LNCAP (cell line): ENCODE data around the gene ASPDH.
A peak's percentile ranks its signal among the peaks of the same experiment; 100 is the strongest.

Source experiments
- TF ChIP-seq, protein P1 (sequence below): fragments of 450-650 bp; IDR thresholded peaks from 2 replicates; pipeline ENCODE4 v1.5.1; 2017; ENCODE audit warnings: mild to moderate bottlenecking

The ASPDH gene

DNA sequence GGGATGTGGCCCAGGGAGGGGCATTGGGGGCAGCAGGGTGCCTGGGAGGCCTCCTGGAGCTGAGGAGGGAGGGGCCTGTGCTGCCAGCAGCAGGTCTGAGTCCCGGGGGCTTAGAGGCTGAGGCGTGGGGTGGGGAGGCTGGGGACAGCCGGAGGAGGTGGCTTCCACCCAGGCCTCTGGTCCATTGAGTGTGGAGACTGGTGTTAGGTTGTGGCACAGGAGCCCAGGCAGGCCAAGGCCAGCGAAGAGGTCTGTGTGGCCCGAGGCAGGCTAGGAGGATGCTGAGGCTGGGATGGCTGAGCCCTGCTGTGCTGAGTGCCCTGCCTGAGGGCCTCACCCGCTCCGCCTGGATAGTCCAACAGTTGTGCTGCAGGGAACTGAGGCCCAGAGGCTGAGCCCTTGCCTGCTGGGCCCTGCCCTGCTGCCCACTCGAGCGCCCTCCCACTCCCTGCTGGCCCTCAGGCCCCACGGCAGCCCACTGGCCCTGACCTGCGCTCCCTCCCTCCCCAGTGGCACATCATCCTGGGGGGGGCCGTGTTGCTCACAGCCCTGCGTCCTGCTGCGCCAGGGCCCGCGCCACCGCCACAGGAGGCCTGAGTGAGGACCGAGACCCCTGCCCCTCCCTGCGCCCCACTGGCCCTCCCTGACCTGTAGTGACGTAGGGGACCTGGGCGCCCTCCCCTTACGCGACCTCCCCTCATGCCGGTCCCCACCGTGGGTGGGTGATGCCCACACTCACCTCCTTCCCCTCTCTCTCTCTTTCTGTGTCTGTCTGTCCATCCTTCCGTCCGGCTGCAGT is 32.2 kb downstream of the ASPDH start:
- TF ChIP-seq, protein P1, sequence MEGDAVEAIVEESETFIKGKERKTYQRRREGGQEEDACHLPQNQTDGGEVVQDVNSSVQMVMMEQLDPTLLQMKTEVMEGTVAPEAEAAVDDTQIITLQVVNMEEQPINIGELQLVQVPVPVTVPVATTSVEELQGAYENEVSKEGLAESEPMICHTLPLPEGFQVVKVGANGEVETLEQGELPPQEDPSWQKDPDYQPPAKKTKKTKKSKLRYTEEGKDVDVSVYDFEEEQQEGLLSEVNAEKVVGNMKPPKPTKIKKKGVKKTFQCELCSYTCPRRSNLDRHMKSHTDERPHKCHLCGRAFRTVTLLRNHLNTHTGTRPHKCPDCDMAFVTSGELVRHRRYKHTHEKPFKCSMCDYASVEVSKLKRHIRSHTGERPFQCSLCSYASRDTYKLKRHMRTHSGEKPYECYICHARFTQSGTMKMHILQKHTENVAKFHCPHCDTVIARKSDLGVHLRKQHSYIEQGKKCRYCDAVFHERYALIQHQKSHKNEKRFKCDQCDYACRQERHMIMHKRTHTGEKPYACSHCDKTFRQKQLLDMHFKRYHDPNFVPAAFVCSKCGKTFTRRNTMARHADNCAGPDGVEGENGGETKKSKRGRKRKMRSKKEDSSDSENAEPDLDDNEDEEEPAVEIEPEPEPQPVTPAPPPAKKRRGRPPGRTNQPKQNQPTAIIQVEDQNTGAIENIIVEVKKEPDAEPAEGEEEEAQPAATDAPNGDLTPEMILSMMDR: no peak

DNA sequence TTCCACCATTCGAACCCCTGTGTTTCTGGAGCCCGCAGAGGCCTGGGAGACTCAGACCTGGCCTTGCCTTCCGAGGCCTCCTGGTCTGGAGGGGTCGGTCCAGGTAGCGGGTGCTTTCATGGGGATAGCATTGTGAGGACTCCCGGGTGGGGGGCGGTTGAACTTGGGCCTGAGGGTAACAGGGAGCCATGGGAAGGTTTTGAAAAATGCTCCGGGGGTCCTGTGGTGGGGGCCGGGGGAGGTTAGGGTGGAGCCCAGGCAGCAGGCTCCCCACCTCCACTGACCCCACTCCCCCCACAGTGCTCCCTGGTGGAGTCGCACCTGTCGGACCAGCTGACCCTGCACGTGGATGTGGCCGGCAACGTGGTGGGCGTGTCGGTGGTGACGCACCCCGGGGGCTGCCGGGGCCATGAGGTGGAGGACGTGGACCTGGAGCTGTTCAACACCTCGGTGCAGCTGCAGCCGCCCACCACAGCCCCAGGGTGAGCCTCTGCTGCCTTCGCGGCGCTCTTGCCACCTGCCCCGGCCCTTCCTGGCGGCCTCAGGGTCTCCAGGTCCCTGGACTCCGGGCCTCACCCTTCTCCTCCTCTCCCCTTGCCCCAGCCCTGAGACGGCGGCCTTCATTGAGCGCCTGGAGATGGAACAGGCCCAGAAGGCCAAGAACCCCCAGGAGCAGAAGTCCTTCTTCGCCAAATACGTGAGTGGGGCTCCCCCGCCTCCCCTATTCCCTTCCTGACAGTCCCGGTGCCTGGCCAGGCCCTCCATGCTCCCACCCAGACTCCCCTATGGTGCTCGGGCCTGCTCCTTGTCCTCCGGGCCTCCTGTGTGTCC is 33.2 kb downstream of the ASPDH start:
- TF ChIP-seq, protein P1: no peak

DNA sequence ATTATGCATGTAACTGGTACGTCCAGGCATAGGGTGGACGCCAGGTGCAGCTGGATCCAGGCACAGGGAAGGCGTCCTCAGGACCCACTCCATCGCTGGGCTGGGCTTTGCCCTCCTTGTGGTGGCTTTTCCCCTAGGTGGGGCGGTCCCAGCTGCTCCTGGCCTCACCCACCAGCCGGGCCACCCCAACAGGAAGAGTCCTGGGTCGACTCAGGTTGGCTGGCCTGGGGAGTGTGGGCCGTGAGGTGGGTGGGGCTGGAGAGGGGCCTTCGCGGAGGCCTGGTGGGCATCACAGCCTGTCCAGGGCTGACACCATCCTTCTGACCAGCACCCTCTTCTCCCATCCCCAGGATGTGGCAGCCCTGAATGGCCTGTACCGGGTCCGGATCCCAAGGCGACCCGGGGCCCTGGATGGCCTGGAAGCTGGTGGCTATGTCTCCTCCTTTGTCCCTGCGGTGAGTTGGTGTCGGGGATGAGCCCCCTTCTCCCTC is 33.9 kb downstream of the ASPDH start:
- TF ChIP-seq, protein P1: no peak

DNA sequence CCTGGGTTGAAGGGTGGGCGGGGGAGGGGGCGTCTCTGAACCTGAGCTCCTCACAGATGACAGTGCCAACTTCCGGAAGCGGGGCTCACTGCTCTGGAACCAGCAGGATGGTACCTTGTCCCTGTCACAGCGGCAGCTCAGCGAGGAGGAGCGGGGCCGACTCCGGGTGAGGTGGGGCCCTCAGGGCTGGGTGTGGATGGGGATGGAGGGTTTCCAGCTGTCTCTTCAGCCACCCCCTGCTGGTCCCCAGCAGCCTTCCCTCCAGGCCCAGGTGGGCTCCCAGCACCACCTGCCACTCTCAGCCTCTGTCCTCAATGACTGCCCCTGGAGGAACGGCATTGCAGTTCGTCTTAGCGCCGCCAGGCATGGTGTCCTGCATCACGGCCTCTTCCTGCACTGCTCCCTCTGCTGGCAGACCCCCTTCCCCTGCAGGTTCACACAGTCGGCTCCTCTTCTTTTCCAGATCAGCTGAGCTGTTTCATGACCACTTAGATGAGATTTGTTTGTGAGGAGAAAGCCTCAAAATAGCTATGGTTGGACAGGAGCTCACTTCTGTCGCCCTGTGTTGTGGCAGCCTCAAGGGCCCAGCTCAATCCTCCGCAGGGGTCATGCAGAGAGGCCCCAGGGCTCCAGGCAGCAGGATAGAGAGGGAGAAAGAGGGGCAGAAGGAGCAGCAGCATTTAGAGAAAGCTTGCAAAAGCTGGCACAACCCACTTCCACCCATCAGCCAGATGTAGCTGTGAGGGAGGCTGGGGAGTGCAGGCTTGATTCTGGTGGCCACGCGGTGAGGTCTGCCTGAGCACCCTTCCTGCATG is 34.6 kb downstream of the ASPDH start:
- TF ChIP-seq, protein P1: peak; percentile 37; the same call in 1 of the 2 replicates

DNA sequence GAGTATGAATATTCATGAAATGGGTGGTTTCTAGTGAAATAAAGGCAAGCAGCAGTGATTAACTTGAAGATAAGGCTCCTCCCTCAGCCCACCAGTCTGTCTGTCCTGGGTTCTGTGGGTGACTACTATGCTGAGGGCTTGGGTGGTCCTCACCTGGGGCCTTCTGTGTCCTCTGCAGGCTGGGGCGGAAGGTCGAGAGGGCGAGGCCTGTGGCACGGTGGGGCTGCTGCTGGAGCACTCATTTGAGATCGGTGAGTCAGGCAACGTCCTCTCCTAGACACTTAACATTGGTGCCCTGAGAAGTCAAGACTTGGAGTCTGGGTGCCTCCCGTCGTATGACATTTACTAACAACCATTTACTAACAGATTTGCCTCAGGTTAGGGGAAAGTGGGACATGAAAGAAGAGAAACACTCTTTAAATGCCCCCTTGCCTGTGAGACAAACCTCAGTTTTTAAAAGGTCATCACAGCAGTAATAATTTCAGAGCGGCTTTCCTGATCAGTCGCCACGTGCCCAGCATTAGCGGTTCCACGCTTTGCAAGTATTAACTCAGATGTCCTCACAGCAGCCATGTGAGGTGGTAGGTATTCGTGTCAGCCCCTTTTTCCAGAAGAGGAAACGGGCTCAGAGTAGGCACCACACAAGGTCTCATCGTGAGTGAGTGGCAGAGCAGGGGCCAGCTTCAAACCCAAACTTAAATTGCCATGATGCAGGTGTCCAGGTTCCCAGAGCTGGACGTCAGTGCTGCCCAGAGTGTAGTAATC is 35.8 kb downstream of the ASPDH start:
- TF ChIP-seq, protein P1: no peak

DNA sequence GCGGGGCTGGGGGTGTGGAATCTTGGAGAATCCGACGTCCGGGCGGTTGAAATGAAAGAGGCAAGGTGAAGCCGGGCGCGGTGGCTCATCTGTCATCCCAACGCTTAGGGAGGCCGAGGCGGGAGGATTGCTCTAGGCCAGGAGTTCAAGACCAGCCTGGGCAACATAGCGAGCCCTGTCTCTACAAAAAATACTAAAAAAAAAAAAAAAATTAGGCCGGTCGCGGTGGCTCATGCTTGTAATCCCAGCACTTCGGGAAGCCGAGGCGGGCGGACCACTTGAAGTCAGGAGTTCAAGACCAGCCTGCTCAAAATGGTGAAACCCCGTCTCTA is 36.8 kb downstream of the ASPDH start:
- TF ChIP-seq, protein P1: no peak
